Stimulated activated naive B cell treated with anti-CD40 and anti-IgM and Interleukin-4, amounts not matched to agents 10 μg/mL and 1 μg/mL and 100 μg/mL, for 72 hours (primary cell): ENCODE data around the gene AICDA.

Experiments used
- ATAC-seq, 2 donors: fragments of 150-1000 bp; cut with Tn5 transposase; replicated peaks; 2 replicates each; pipeline ENCODE4 v1.10.0; 2021; ENCODE audit warnings: moderate library complexity in 1 of 2
- DNase-seq: peaks from one replicate; pipeline ENCODE4 v3.0.0; 2021
- H3K27ac Mint-ChIP-seq: one replicate; pipeline ENCODE4 v1.8.0; 2022; ENCODE audit warnings: mild to moderate bottlenecking, mixed read lengths
- H3K27me3 Mint-ChIP-seq, 2 donors: one replicate each; pipeline ENCODE4 v1.8.0; 2022; ENCODE audit warnings: mixed read lengths in 2 of 2
- H3K36me3 Mint-ChIP-seq, 2 donors: one replicate each; pipeline ENCODE4 v1.8.0; 2022; ENCODE audit warnings: mixed read lengths in 2 of 2, mild to moderate bottlenecking in 1 of 2
- H3K4me1 Mint-ChIP-seq, 2 donors: one replicate each; pipeline ENCODE4 v1.8.0; 2022; ENCODE audit warnings: mixed read lengths in 2 of 2, mild to moderate bottlenecking in 1 of 2
- H3K4me3 Mint-ChIP-seq, 2 donors: one replicate each; pipeline ENCODE4 v1.8.0; 2022; ENCODE audit warnings: mild to moderate bottlenecking in 2 of 2, mixed read lengths in 2 of 2, moderate library complexity in 1 of 2
- H3K9me3 Mint-ChIP-seq, 2 donors: one replicate each; pipeline ENCODE4 v1.8.0; 2022; ENCODE audit warnings: mixed read lengths in 2 of 2, mild to moderate bottlenecking in 1 of 2

The AICDA gene

GRCh38 chr12:8612629-8613028, at the start of gene AICDA:
AICDA (minus strand) TSS chr12:8612859; CDS start chr12:8612767, 92 bp downstream.
- peaks cover 28 to 33% of the 10 kb centered on the region in 2 donors for H3K4me1 Mint-ChIP-seq
- ATAC-seq (peak in 1 of 2 donors; percentile 27), DNase-seq (no peak)
- peaks cover 0 to under 1% of the 10 kb centered on the region in 2 donors for H3K27me3 Mint-ChIP-seq
- H3K4me3 Mint-ChIP-seq: peak within 1 kb of the TSS; percentile 17 to 53
- peaks cover 0 to 10% of the 10 kb centered on the region in 2 donors for H3K36me3 Mint-ChIP-seq
- H3K9me3 Mint-ChIP-seq: peaks cover 3 to 8% of the 10 kb centered on the region in 2 donors
- no peak within 1 kb of the TSS for H3K27ac Mint-ChIP-seq

- Mint-ChIP-seq H3K4me3 (no peak overlapping the region), H3K9me3 (no peaks in the 10 kb centered on the region), H3K4me1 (peaks cover 3 to 5% of the 10 kb centered on the region in 2 donors), H3K36me3 (no peaks in the 10 kb centered on the region), H3K27me3 (peaks cover 0 to 6% of the 10 kb centered on the region in 2 donors), H3K27ac (no peak overlapping the region)
- DNase-seq (no peak), ATAC-seq (no peak)
These were observed 49.1 kb upstream of the AICDA start for GRCh38 chr12:8661751-8662150.

- H3K27me3 Mint-ChIP-seq: peaks cover 0 to 6% of the 10 kb centered on the region in 2 donors
- H3K27ac Mint-ChIP-seq: no peak overlapping the region
- peaks cover 3 to 5% of the 10 kb centered on the region in 2 donors for H3K4me1 Mint-ChIP-seq
- DNase-seq: no peak
- no peak overlapping the region for H3K4me3 Mint-ChIP-seq
- H3K9me3 Mint-ChIP-seq: no peaks in the 10 kb centered on the region
- H3K36me3 Mint-ChIP-seq: no peaks in the 10 kb centered on the region
- no peak for ATAC-seq
These were observed 48.4 kb upstream of the AICDA start for GRCh38 chr12:8661016-8661415.

GRCh38 chr12:8658346-8658745, 45.7 kb upstream of the AICDA start:
- ATAC-seq (no peak), DNase-seq (no peak)
- Mint-ChIP-seq H3K9me3 (no peaks in the 10 kb centered on the region), H3K27ac (no peak overlapping the region), H3K4me3 (no peak overlapping the region), H3K4me1 (peaks cover 2 to 4% of the 10 kb centered on the region in 2 donors), H3K36me3 (no peaks in the 10 kb centered on the region), H3K27me3 (peaks cover 3 to 5% of the 10 kb centered on the region in 2 donors)

GRCh38 chr12:8655421-8655820, 42.8 kb upstream of the AICDA start:
- no peaks in the 10 kb centered on the region for H3K36me3 Mint-ChIP-seq
- peaks cover 5% of the 10 kb centered on the region in 2 donors for H3K27me3 Mint-ChIP-seq
- peaks cover 4 to 5% of the 10 kb centered on the region in 2 donors for H3K4me1 Mint-ChIP-seq
- H3K4me3 Mint-ChIP-seq: no peak overlapping the region
- H3K27ac Mint-ChIP-seq: no peak overlapping the region
- DNase-seq: no peak
- H3K9me3 Mint-ChIP-seq: no peaks in the 10 kb centered on the region
- no peak for ATAC-seq

- ATAC-seq (peak; percentile 84 to 87), DNase-seq (peak; percentile 83)
- Mint-ChIP-seq H3K9me3 (no peaks in the 10 kb centered on the region), H3K27ac (peak overlapping the region; percentile 93), H3K27me3 (peaks cover 0 to 12% of the 10 kb centered on the region in 2 donors), H3K36me3 (peaks cover 0 to 4% of the 10 kb centered on the region in 2 donors), H3K4me3 (no peak overlapping the region), H3K4me1 (peaks cover 36 to 48% of the 10 kb centered on the region in 2 donors)
These were observed 36.0 kb upstream of the AICDA start for GRCh38 chr12:8648576-8649205.

- H3K4me3 Mint-ChIP-seq: no peak overlapping the region
- peaks cover 33 to 46% of the 10 kb centered on the region in 2 donors for H3K4me1 Mint-ChIP-seq
- DNase-seq: no peak
- peaks cover 0 to 7% of the 10 kb centered on the region in 2 donors for H3K27me3 Mint-ChIP-seq
- no peaks in the 10 kb centered on the region for H3K9me3 Mint-ChIP-seq
- ATAC-seq: no peak
- H3K36me3 Mint-ChIP-seq: peaks cover 0 to 4% of the 10 kb centered on the region in 2 donors
- H3K27ac Mint-ChIP-seq: peak overlapping the region; percentile 63
These were observed 35.3 kb upstream of the AICDA start for GRCh38 chr12:8647968-8648367.

GRCh38 chr12:8644345-8645248, 31.9 kb upstream of the AICDA start:
- H3K4me1 Mint-ChIP-seq: peaks cover 28 to 41% of the 10 kb centered on the region in 2 donors
- ATAC-seq: peak; percentile 73 to 80
- DNase-seq: peak; percentile 54
- no peaks in the 10 kb centered on the region for H3K27me3 Mint-ChIP-seq
- peak overlapping the region; percentile 71 to 75 for H3K4me3 Mint-ChIP-seq
- no peaks in the 10 kb centered on the region for H3K9me3 Mint-ChIP-seq
- H3K27ac Mint-ChIP-seq: peak overlapping the region; percentile 98
- H3K36me3 Mint-ChIP-seq: no peaks in the 10 kb centered on the region

- no peaks in the 10 kb centered on the region for H3K36me3 Mint-ChIP-seq
- peaks cover 22 to 31% of the 10 kb centered on the region in 2 donors for H3K4me1 Mint-ChIP-seq
- no peak overlapping the region for H3K27ac Mint-ChIP-seq
- ATAC-seq (no peak), DNase-seq (no peak)
- no peaks in the 10 kb centered on the region for H3K27me3 Mint-ChIP-seq
- no peaks in the 10 kb centered on the region for H3K9me3 Mint-ChIP-seq
- H3K4me3 Mint-ChIP-seq: no peak overlapping the region
These were observed 30.1 kb upstream of the AICDA start for GRCh38 chr12:8642775-8643174.

GRCh38 chr12:8639936-8640335, 27.3 kb upstream of the AICDA start:
- no peaks in the 10 kb centered on the region for H3K9me3 Mint-ChIP-seq
- no peak for DNase-seq
- ATAC-seq: no peak
- H3K27me3 Mint-ChIP-seq: no peaks in the 10 kb centered on the region
- no peaks in the 10 kb centered on the region for H3K36me3 Mint-ChIP-seq
- peak overlapping the region; percentile 51 for H3K27ac Mint-ChIP-seq
- H3K4me1 Mint-ChIP-seq: peaks cover 16 to 23% of the 10 kb centered on the region in 2 donors
- no peak overlapping the region for H3K4me3 Mint-ChIP-seq

GRCh38 chr12:8638951-8639350, 26.3 kb upstream of the AICDA start:
- Mint-ChIP-seq H3K36me3 (no peaks in the 10 kb centered on the region), H3K9me3 (no peaks in the 10 kb centered on the region)

GRCh38 chr12:8637666-8638065, 25.0 kb upstream of the AICDA start:
- no peak overlapping the region for H3K4me3 Mint-ChIP-seq

More at GRCh38 chr12:8638951-8639350, 26.3 kb upstream of the AICDA start:
- ATAC-seq: no peak
- Mint-ChIP-seq H3K4me1 (peaks cover 7 to 13% of the 10 kb centered on the region in 2 donors), H3K4me3 (no peak overlapping the region), H3K27ac (no peak overlapping the region), H3K27me3 (no peaks in the 10 kb centered on the region)
- no peak for DNase-seq

GRCh38 chr12:8637244-8637643, 24.6 kb upstream of the AICDA start:
- no peak overlapping the region for H3K27ac Mint-ChIP-seq
- H3K4me1 Mint-ChIP-seq: peaks cover 5 to 9% of the 10 kb centered on the region in 2 donors
- no peaks in the 10 kb centered on the region for H3K27me3 Mint-ChIP-seq
- peaks cover 0 to 2% of the 10 kb centered on the region in 2 donors for H3K9me3 Mint-ChIP-seq
- H3K36me3 Mint-ChIP-seq: peaks cover 0 to 7% of the 10 kb centered on the region in 2 donors
- DNase-seq (no peak), ATAC-seq (no peak)
- H3K4me3 Mint-ChIP-seq: no peak overlapping the region

More at GRCh38 chr12:8637666-8638065, 25.0 kb upstream of the AICDA start:
- Mint-ChIP-seq H3K27ac (peak overlapping the region; percentile 59), H3K4me1 (peaks cover 5 to 9% of the 10 kb centered on the region in 2 donors), H3K36me3 (peaks cover 0 to 7% of the 10 kb centered on the region in 2 donors), H3K27me3 (no peaks in the 10 kb centered on the region), H3K9me3 (peaks cover 0 to 2% of the 10 kb centered on the region in 2 donors)
- DNase-seq (no peak), ATAC-seq (no peak)

GRCh38 chr12:8636581-8636980, 23.9 kb upstream of the AICDA start:
- H3K36me3 Mint-ChIP-seq: peaks cover 0 to 7% of the 10 kb centered on the region in 2 donors
- ATAC-seq: no peak
- no peaks in the 10 kb centered on the region for H3K27me3 Mint-ChIP-seq
- H3K4me3 Mint-ChIP-seq: no peak overlapping the region
- H3K4me1 Mint-ChIP-seq: peaks cover 5 to 10% of the 10 kb centered on the region in 2 donors
- H3K27ac Mint-ChIP-seq: no peak overlapping the region
- peaks cover 0 to 2% of the 10 kb centered on the region in 2 donors for H3K9me3 Mint-ChIP-seq
- no peak for DNase-seq
